ENCODE results near the gene ADCK1. TPM values are rescaled to one million over a fixed set of nuclear protein-coding genes. Genes with fewer than 3 reads are reported as not detected.
"Not testable (repeated sequence)": the region's sequence is repeated elsewhere in the genome, so short reads cannot be mapped to it uniquely, and the experiment has no call there.

Gene ADCK1
- polyA plus RNA-seq, 2 donors: 4.4 to 5.2 TPM

GRCh38 chr14:77903937-77904617 is 104.2 kb downstream of the ADCK1 start:
- no peaks in the 10 kb centered on the region for H3K9me3 ChIP-seq (ENCODE audit: control insufficient read depth in 2 of 2, insufficient read depth in 1 of 2, low read depth in 1 of 2, low read length in 1 of 2)
- no peak overlapping the region for H3K27ac ChIP-seq (ENCODE audit: low read depth in 2 of 2, low read length in 1 of 2)
- H3K27me3 ChIP-seq (ENCODE audit: control insufficient read depth in 1 of 2, insufficient read depth in 2 of 2, low read length in 2 of 2): no peaks in the 10 kb centered on the region
- no peak overlapping the region for H3K4me3 ChIP-seq (ENCODE audit: low read depth in 1 of 2, low read length in 2 of 2)
- H3K4me1 ChIP-seq (ENCODE audit: control insufficient read depth in 2 of 2, insufficient read depth in 2 of 2, low read length in 1 of 2): no peaks in the 10 kb centered on the region
- H3K36me3 ChIP-seq (ENCODE audit: control insufficient read depth in 2 of 2, insufficient read depth in 2 of 2, low read length in 1 of 2): peaks cover 0 to 4% of the 10 kb centered on the region in 2 donors
- 85% methylated on average over 8 of the region's 8 CpGs for WGBS, 2 donors

GRCh38 chr14:77906446-77906845 is 106.5 kb downstream of the ADCK1 start:
- no peak overlapping the region for H3K27ac ChIP-seq (ENCODE audit: low read depth in 2 of 2, low read length in 1 of 2)
- no peaks in the 10 kb centered on the region for H3K4me1 ChIP-seq (ENCODE audit: control insufficient read depth in 2 of 2, insufficient read depth in 2 of 2, low read length in 1 of 2)
- no peaks in the 10 kb centered on the region for H3K9me3 ChIP-seq (ENCODE audit: control insufficient read depth in 2 of 2, insufficient read depth in 1 of 2, low read depth in 1 of 2, low read length in 1 of 2)
- peaks cover 0 to 2% of the 10 kb centered on the region in 2 donors for H3K36me3 ChIP-seq (ENCODE audit: control insufficient read depth in 2 of 2, insufficient read depth in 2 of 2, low read length in 1 of 2)
- no peak overlapping the region for H3K4me3 ChIP-seq (ENCODE audit: low read depth in 1 of 2, low read length in 2 of 2)
- no peaks in the 10 kb centered on the region for H3K27me3 ChIP-seq (ENCODE audit: control insufficient read depth in 1 of 2, insufficient read depth in 2 of 2, low read length in 2 of 2)
- WGBS, 2 donors: 94 to 95% methylated on average over 1 of the region's 1 CpG

- 79 to 86% methylated on average over 1 to 4 of the region's 4 CpGs for WGBS, 2 donors
- H3K9me3 ChIP-seq (ENCODE audit: control insufficient read depth in 2 of 2, insufficient read depth in 1 of 2, low read depth in 1 of 2, low read length in 1 of 2): no peaks in the 10 kb centered on the region
- no peak overlapping the region for H3K4me3 ChIP-seq (ENCODE audit: low read depth in 1 of 2, low read length in 2 of 2)
- no peaks in the 10 kb centered on the region for H3K27me3 ChIP-seq (ENCODE audit: control insufficient read depth in 1 of 2, insufficient read depth in 2 of 2, low read length in 2 of 2)
- H3K36me3 ChIP-seq (ENCODE audit: control insufficient read depth in 2 of 2, insufficient read depth in 2 of 2, low read length in 1 of 2): peaks cover 0 to 2% of the 10 kb centered on the region in 2 donors
- no peak overlapping the region for H3K27ac ChIP-seq (ENCODE audit: low read depth in 2 of 2, low read length in 1 of 2)
- no peaks in the 10 kb centered on the region for H3K4me1 ChIP-seq (ENCODE audit: control insufficient read depth in 2 of 2, insufficient read depth in 2 of 2, low read length in 1 of 2)
These were observed 108.9 kb downstream of the ADCK1 start for GRCh38 chr14:77908847-77909246.

- Histone ChIP-seq H3K9me3 (ENCODE audit: control insufficient read depth in 2 of 2, insufficient read depth in 1 of 2, low read depth in 1 of 2, low read length in 1 of 2) (no peaks in the 10 kb centered on the region), H3K4me1 (ENCODE audit: control insufficient read depth in 2 of 2, insufficient read depth in 2 of 2, low read length in 1 of 2) (no peaks in the 10 kb centered on the region), H3K4me3 (ENCODE audit: low read depth in 1 of 2, low read length in 2 of 2) (no peak overlapping the region), H3K36me3 (ENCODE audit: control insufficient read depth in 2 of 2, insufficient read depth in 2 of 2, low read length in 1 of 2) (peaks cover 0 to 2% of the 10 kb centered on the region in 2 donors), H3K27ac (ENCODE audit: low read depth in 2 of 2, low read length in 1 of 2) (no peak overlapping the region), H3K27me3 (ENCODE audit: control insufficient read depth in 1 of 2, insufficient read depth in 2 of 2, low read length in 2 of 2) (no peaks in the 10 kb centered on the region)
- 72 to 84% methylated on average over 3 of the region's 3 CpGs for WGBS, 2 donors
These were observed 110.0 kb downstream of the ADCK1 start for GRCh38 chr14:77909911-77910310.

- Histone ChIP-seq H3K4me3 (ENCODE audit: low read depth in 1 of 2, low read length in 2 of 2) (no peak overlapping the region), H3K27ac (ENCODE audit: low read depth in 2 of 2, low read length in 1 of 2) (no peak overlapping the region), H3K27me3 (ENCODE audit: control insufficient read depth in 1 of 2, insufficient read depth in 2 of 2, low read length in 2 of 2) (no peaks in the 10 kb centered on the region), H3K36me3 (ENCODE audit: control insufficient read depth in 2 of 2, insufficient read depth in 2 of 2, low read length in 1 of 2) (peaks cover 0 to 2% of the 10 kb centered on the region in 2 donors), H3K4me1 (ENCODE audit: control insufficient read depth in 2 of 2, insufficient read depth in 2 of 2, low read length in 1 of 2) (no peaks in the 10 kb centered on the region), H3K9me3 (ENCODE audit: control insufficient read depth in 2 of 2, insufficient read depth in 1 of 2, low read depth in 1 of 2, low read length in 1 of 2) (no peaks in the 10 kb centered on the region)
- WGBS, 2 donors: 78 to 86% methylated on average over 8 of the region's 8 CpGs
These were observed 110.6 kb downstream of the ADCK1 start for GRCh38 chr14:77910506-77910905.

GRCh38 chr14:77911356-77911755 is 111.4 kb downstream of the ADCK1 start:
- Histone ChIP-seq H3K9me3 (ENCODE audit: control insufficient read depth in 2 of 2, insufficient read depth in 1 of 2, low read depth in 1 of 2, low read length in 1 of 2) (no peaks in the 10 kb centered on the region), H3K4me1 (ENCODE audit: control insufficient read depth in 2 of 2, insufficient read depth in 2 of 2, low read length in 1 of 2) (no peaks in the 10 kb centered on the region), H3K27me3 (ENCODE audit: control insufficient read depth in 1 of 2, insufficient read depth in 2 of 2, low read length in 2 of 2) (no peaks in the 10 kb centered on the region), H3K36me3 (ENCODE audit: control insufficient read depth in 2 of 2, insufficient read depth in 2 of 2, low read length in 1 of 2) (peaks cover 0 to 2% of the 10 kb centered on the region in 2 donors), H3K4me3 (ENCODE audit: low read depth in 1 of 2, low read length in 2 of 2) (no peak overlapping the region), H3K27ac (ENCODE audit: low read depth in 2 of 2, low read length in 1 of 2) (no peak overlapping the region)
- 87 to 88% methylated on average over 2 of the region's 2 CpGs for WGBS, 2 donors

- no peak overlapping the region for H3K27ac ChIP-seq (ENCODE audit: low read depth in 2 of 2, low read length in 1 of 2)
- WGBS, 2 donors: 69 to 76% methylated on average over 10 of the region's 10 CpGs
- no peaks in the 10 kb centered on the region for H3K27me3 ChIP-seq (ENCODE audit: control insufficient read depth in 1 of 2, insufficient read depth in 2 of 2, low read length in 2 of 2)
- H3K36me3 ChIP-seq (ENCODE audit: control insufficient read depth in 2 of 2, insufficient read depth in 2 of 2, low read length in 1 of 2): no peaks in the 10 kb centered on the region
- no peak overlapping the region for H3K4me3 ChIP-seq (ENCODE audit: low read depth in 1 of 2, low read length in 2 of 2)
- H3K9me3 ChIP-seq (ENCODE audit: control insufficient read depth in 2 of 2, insufficient read depth in 1 of 2, low read depth in 1 of 2, low read length in 1 of 2): no peaks in the 10 kb centered on the region
- H3K4me1 ChIP-seq (ENCODE audit: control insufficient read depth in 2 of 2, insufficient read depth in 2 of 2, low read length in 1 of 2): no peaks in the 10 kb centered on the region
These were observed 113.0 kb downstream of the ADCK1 start for GRCh38 chr14:77912754-77913556.

- H3K27ac ChIP-seq (ENCODE audit: low read depth in 2 of 2, low read length in 1 of 2): no peak overlapping the region
- WGBS, 2 donors: 91 to 94% methylated on average over 4 of the region's 4 CpGs
- no peak overlapping the region for H3K4me3 ChIP-seq (ENCODE audit: low read depth in 1 of 2, low read length in 2 of 2)
- no peaks in the 10 kb centered on the region for H3K36me3 ChIP-seq (ENCODE audit: control insufficient read depth in 2 of 2, insufficient read depth in 2 of 2, low read length in 1 of 2)
- H3K9me3 ChIP-seq (ENCODE audit: control insufficient read depth in 2 of 2, insufficient read depth in 1 of 2, low read depth in 1 of 2, low read length in 1 of 2): no peaks in the 10 kb centered on the region
- H3K27me3 ChIP-seq (ENCODE audit: control insufficient read depth in 1 of 2, insufficient read depth in 2 of 2, low read length in 2 of 2): no peaks in the 10 kb centered on the region
- no peaks in the 10 kb centered on the region for H3K4me1 ChIP-seq (ENCODE audit: control insufficient read depth in 2 of 2, insufficient read depth in 2 of 2, low read length in 1 of 2)
These were observed 114.3 kb downstream of the ADCK1 start for GRCh38 chr14:77914073-77914721.

GRCh38 chr14:77915390-77915789 is 115.5 kb downstream of the ADCK1 start:
- H3K4me1 ChIP-seq (ENCODE audit: control insufficient read depth in 2 of 2, insufficient read depth in 2 of 2, low read length in 1 of 2); H3K4me3 ChIP-seq (ENCODE audit: low read depth in 1 of 2, low read length in 2 of 2); H3K27me3 ChIP-seq (ENCODE audit: control insufficient read depth in 1 of 2, insufficient read depth in 2 of 2, low read length in 2 of 2); H3K36me3 ChIP-seq (ENCODE audit: control insufficient read depth in 2 of 2, insufficient read depth in 2 of 2, low read length in 1 of 2); H3K9me3 ChIP-seq (ENCODE audit: control insufficient read depth in 2 of 2, insufficient read depth in 1 of 2, low read depth in 1 of 2, low read length in 1 of 2); H3K27ac ChIP-seq (ENCODE audit: low read depth in 2 of 2, low read length in 1 of 2): not testable (repeated sequence)
- WGBS, 2 donors: 83 to 89% methylated on average over 2 of the region's 2 CpGs
